Gastrocnemius medialis (tissue), 4 donors: ENCODE data around the gene ADGRV1.

Experiments used
- CTCF ChIP-seq, 5 experiments: fragments of 450-650 bp in 3 of 5; fragments of 200-600 bp in 2 of 5; sonication (generic) in 2 of 5; IDR thresholded peaks in 4 of 5; conservative IDR thresholded peaks in 1 of 5; 1 replicate in 4 of 5; 2 replicates in 1 of 5; pipeline ENCODE4 v1.5.1; 2016 to 2019; ENCODE audit warnings: antibody characterized with exemption in 5 of 5, mild to moderate bottlenecking in 3 of 5, moderate library complexity in 3 of 5
- POLR2A ChIP-seq, 2 donors: fragments of 450-650 bp; IDR thresholded peaks; one replicate each; pipeline ENCODE4 v1.6.1; 2017; ENCODE audit warnings: antibody characterized with exemption in 2 of 2, mild to moderate bottlenecking in 2 of 2, moderate library complexity in 2 of 2

GRCh38 chr5:90886381-90886780, 327.8 kb downstream of the ADGRV1 start:
- TF ChIP-seq CTCF (IDR thresholded peaks at IDR 0.05 in 4 of 5, conservative IDR thresholded peaks at IDR 0.05 in 1 of 5), result no peak
- no peak for TF ChIP-seq POLR2A (IDR thresholded peaks at IDR 0.05)
